GM18951 (cell line): ENCODE results near the gene MYCN.
"Not testable (repeated sequence)": the region's sequence is repeated elsewhere in the genome, so short reads cannot be mapped to it uniquely, and the experiment has no call there.

Experiments used
- POLR2A ChIP-seq: IDR thresholded peaks from 4 replicates; pipeline ENCODE4 v1.6.1; 2011; ENCODE audit warnings: mild to moderate bottlenecking; ENCODE audit not compliant: insufficient read length, insufficient read depth; ENCODE audit errors: extremely low read depth
- in situ Hi-C: fragments of 300-500 bp; cut with MboI; formaldehyde crosslinking; loops from one replicate; pipeline ENCODE4 v1.12.0; 2022; ENCODE audit warnings: low sequenced_read_pairs, mixed read lengths, inconsistent platforms; ENCODE audit not compliant: unreplicated experiment

The MYCN gene

DNA sequence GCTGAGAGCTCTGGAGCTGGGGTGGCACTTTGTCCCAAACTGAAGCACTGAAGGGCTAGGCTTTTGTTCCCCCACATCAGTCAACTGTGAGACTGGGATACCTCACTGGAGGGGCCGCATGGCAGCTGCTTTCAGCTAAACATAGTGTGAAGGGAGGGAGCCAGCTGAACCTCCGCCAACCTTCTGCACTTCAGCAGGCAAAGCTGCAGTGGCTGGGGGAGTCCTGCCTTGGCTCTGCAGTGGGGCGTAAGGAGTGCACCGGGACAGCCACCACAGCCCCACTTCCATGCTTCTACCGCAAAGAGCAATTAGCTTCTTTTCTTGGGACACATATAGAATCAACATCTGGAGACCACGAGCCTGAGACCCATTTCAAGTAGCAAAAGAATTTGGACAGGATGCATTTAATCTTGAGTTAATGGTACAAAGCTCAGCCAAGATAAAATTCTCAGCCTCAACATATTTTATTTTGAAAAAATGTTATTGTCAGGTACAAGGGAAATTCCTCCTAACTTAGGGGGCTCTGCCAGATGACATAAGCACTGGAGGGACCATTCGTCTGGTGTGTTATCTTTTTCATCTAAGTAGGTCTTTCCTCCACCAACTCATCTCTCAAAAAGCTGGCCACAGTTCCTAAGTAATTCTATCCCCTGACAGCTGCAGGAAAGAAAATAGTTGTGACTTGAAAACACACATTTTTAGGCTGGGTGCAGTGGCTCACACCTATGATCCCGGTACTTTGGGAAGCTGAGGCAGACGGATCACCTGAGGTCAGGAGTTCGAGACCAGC lies 25.6 kb upstream of the MYCN start:
- TF ChIP-seq POLR2A = no peak
- in situ Hi-C loops = no loop called here

DNA sequence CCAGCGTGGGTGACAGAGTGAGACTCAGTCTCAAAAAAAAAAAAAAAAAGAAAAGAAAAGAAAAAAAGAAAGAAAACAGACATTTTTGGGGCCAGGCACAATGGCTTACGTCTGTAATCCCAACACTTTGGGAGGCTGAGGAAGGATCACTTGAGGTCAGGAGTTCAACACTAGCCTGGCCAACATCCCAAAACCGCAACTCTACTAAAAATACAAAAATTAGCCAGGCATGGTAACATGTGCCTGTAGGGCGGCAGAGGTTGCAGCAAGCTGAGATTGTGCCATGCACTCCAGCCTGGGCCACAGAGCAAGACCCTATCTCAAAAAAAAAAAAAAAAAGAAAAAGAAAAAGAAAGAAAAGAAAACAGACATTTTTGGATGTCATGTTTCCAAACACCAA lies 24.8 kb upstream of the MYCN start:
- in situ Hi-C loops = not testable (repeated sequence)

DNA sequence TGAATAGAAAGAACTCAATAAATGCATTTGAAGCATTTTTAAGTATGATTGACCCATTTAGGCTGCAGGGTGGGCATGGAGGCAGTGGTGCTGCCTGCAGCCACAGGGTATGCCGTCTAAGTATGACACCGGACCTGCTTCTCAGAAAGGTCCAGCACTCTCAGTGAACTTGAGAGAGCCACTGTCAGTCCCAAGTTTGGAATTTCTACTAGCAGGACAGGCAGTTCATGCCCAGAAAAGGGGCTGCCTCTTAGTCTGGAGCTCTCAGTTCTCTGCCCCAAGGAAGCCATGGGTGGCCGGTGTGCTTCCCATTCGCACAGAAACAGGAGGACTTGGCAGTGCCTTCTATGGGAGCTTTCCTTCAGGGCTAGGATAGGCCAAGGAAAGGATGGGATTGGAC lies 24.0 kb upstream of the MYCN start:
- in situ Hi-C loops = no loop called here
- TF ChIP-seq POLR2A = no peak

DNA sequence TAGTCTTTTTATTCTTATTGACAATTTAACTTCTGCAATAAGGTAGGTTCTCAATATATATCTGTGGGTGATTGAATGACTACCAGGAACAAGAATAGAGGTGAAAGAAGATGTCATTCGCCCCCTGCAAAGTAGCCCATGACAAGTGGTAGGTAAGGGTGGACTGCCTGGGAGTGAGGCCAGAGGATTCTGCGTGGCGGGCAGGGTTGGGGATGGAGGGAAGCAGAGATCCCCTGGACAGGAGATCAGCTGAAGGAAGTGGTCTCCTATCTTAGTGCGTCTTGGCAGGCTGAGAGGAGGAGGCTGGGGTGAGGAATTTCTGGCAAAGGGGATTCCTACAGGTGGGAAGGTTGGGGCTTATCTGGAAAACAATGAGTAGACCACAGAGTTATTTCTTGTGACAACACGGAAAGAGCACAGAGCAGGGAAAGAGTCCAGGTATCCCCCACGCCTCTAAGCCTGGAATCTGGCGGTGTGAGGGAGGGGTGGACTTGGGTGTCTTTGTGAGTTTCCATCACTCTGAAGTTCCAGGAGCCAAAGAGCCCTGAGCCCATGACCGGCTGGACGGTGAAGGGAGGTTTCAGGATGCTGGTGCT lies 21.5 kb upstream of the MYCN start:
- no peak for TF ChIP-seq POLR2A
- in situ Hi-C loops = no loop called here

DNA sequence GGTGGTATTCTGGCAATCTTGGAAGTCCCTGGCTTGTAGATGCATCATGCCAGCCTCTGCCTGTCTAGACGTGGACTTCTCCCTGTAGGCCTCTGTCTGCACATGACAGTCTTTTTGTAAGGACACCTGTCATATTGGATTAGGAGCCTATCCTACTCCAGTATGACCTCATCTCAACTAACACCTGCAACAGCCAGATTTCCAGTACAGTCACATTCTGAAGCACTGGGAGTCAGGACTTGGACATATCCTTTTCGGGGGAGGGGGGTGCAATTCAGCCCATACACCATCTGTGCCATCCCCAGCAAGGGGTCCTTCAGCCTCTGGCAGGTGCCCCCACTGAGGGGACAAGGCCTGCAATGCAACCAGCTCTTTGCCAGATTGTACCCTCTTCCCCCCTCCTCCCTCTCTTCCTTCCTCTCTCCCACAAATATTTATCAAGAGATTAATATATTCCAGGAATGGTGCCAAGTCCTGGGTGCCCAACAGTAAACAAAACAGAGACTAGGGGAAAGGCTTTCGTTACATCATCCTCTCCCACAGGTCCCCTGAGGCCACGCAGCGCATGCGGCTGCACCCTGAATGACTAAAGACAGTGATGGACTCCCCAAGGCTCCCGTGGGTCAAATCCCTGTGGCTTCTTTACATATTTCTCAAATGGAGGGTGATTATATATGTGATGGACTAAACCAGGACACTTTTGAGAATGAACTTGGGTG lies 20.5 kb upstream of the MYCN start:
- no peak for TF ChIP-seq POLR2A
- in situ Hi-C loops = no loop called here

DNA sequence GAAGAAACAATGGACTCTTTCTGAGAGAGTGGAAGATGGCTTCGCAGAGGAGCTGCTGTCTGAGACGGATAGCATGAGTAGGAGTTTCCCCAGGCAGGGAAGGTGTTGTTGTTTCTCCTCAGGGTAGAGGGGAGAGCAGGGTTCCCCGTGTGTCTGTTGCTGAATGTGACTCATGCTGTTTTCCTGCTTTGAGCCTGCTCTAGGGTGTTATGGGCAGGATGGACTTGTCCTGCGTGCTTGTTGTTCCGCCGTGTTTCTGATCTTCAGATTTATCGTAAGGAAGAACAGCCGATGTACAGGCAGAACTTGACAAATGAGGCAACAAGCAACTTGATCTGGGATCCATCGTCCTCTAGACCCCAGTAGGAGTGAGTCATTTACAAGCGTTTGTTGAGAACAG lies 19.7 kb upstream of the MYCN start:
- TF ChIP-seq POLR2A = no peak
- in situ Hi-C loops = no loop called here

DNA sequence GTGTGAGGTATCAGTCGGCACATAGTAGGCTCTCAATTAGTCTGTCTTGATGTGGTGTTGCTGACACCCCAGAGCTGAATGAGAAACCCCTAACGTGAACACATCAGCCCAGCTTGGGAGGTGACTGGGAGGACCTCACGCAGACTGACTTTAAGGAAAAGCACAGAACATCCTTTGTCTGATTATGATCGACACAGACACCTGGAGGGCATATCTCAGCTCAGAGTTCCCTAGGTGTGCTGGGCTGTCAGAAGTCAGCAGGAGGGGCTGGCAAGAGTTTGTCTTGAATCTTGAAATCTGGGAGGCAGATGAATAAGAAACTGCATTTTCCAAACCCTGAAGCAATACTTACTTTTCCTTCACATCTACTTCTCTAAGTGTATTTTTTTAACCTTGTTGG lies 16.8 kb upstream of the MYCN start:
- in situ Hi-C loops = no loop called here

DNA sequence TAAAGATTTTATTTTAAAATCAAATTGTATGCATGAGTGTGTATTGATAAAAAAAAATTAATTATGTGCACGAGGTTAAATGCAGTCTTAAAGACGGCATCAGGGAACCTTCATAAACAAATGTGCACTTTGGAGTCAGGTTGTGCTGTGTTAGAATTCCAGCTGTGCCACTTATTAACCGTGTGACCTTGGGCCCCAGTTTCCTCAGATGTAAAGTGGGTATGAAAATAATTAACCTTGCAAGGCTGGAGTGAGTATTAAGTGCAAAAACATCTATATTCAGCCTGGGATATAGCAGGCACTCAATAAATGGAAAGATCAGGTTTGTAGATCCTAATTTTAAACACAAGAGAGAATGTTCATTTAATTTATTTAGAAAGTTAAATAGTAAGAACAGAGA lies 14.5 kb upstream of the MYCN start:
- no peak for TF ChIP-seq POLR2A
- in situ Hi-C loops = loop anchor here (25.0 kb wide), 1 partner anchor 361 kb away; no protein-coding TSS in a partner anchor

More for the DNA sequence above, 16.8 kb upstream of the MYCN start:
- no peak for TF ChIP-seq POLR2A

DNA sequence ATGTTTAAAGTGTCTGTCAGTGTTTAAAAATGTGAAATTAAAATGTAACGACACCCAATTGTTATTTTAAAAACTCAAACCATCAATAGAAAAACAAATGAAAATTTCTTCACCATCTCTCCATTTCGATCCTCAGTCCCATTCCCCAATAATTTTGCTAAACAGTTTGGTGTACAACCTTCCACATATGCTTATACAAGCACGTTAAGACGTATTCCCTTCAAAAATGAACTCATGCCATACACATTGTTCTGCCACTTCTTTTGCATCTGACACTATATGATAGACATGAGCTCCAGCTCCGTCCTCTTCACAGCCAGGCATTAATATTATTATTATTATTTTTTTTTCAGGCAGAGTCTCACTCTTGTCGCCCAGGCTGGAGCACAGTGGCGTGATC lies 14.1 kb upstream of the MYCN start:
- in situ Hi-C loops = loop anchor here (25.0 kb wide), 1 partner anchor 361 kb away; no protein-coding TSS in a partner anchor

DNA sequence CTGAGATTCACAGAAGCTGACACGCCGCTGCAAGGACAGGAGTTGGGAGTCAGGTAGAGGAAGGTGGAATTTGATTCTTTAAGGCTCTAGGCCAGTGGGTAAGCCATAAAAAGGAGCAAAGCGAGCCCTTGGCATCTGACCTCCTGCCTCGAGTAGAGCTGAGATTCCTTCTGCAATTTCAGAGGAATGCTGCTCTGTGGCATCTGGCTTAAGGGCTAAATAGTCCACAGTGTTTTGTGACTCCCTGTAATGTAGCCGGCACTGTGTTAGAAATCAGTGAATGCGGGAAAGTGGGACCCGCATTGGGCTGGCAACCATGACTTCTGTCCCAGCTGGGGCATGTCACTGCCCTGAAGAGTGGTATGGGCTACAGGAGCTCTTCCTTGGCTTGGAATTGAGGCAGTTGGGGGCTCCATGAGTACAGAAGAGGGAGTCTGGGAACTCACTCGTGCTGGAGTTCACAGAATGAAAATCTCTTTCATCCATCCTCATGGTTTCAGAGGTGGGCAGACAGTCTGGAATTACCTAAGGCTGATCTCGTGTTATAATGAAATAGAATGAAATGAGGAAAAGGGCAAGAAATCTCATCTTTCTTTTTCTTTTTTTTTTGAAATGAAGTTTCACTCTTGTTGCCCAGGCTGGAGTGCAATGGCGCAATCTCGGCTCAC lies 12.7 kb upstream of the MYCN start:
- TF ChIP-seq POLR2A = no peak
- in situ Hi-C loops = loop anchor here (25.0 kb wide), 1 partner anchor 360 kb away; no protein-coding TSS in a partner anchor

More for the DNA sequence above, 14.1 kb upstream of the MYCN start:
- no peak for TF ChIP-seq POLR2A

DNA sequence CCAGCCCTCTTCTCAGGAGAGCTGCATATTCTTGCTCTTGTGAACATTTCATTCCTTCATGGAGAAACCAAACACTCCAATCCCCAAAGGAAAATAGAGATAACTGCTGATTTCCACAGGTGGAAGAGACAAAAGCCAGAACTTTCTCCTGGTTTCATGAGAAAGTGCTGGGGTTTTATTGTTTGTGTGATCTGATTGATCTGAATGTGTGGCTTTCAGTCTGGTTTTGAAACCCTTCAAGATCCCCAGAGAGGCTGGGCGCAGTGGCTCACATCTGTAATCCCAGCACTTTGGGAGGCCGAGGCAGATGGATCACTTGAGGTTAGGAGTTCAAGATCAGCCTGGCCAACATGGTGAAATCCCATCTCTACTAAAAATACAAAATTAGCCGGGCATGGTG lies 11.3 kb upstream of the MYCN start:
- in situ Hi-C loops = loop anchor here (25.0 kb wide), 1 partner anchor 358 kb away; no protein-coding TSS in a partner anchor

DNA sequence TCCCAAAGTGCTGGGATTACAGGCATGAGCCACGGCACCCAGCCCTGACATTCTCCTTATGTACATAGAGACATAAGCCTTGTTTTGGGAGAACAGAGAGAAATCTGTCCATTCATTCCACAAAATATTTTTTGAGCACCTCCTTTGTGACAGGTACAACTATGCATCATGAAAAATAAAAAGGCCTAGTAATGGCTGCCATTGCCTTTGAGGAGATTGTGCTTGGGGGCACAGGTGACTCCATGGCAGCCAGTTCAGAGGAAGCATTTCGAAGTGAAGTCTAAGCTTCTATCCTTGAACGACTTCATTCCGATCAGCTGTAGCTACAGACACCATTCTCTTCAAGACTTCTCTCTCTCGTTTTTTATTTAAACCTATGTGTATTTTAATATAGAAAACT lies 10.5 kb upstream of the MYCN start:
- in situ Hi-C loops = loop anchor here (25.0 kb wide), 1 partner anchor 357 kb away; no protein-coding TSS in a partner anchor

More for the DNA sequence above, 10.5 kb upstream of the MYCN start:
- TF ChIP-seq POLR2A = no peak
